Smooth muscle cell (in vitro differentiated cells): ENCODE measurements around the gene P2RY10. TPM values are rescaled to one million over a fixed set of nuclear protein-coding genes. Genes with fewer than 3 reads are reported as not detected.

Source experiments
- DNase-seq: peaks from one replicate; lab custom pipeline; 2025; ENCODE audit not compliant: unreplicated experiment; lab: John Stamatoyannopoulos, UW
- H2AFZ ChIP-seq: fragments of 200-600 bp; sonication (generic); 2 replicates; pipeline ENCODE4 v1.6.0; 2016; ENCODE audit warnings: antibody characterized with exemption, low read depth, mild to moderate bottlenecking
- H3F3A ChIP-seq: fragments of 200-600 bp; sonication (generic); 2 replicates; pipeline ENCODE4 v1.6.0; 2017; ENCODE audit warnings: antibody characterized with exemption, low read depth
- H3K27ac ChIP-seq: fragments of 200-600 bp; sonication (generic); 2 replicates; pipeline ENCODE4 v1.5.1; 2016; ENCODE audit warnings: low read depth, mild to moderate bottlenecking
- H3K27me3 ChIP-seq: fragments of 200-600 bp; sonication (generic); 2 replicates; pipeline ENCODE4 v1.6.1; 2016; ENCODE audit warnings: low read depth, mild to moderate bottlenecking
- H3K36me3 ChIP-seq: fragments of 200-600 bp; sonication (generic); 2 replicates; pipeline ENCODE4 v1.5.1; 2016; ENCODE audit warnings: low read depth
- H3K4me1 ChIP-seq: fragments of 200-600 bp; sonication (generic); 2 replicates; pipeline ENCODE4 v1.5.1; 2016; ENCODE audit warnings: low read depth
- H3K4me2 ChIP-seq: fragments of 200-600 bp; sonication (generic); 2 replicates; pipeline ENCODE4 v1.6.0; 2016; ENCODE audit warnings: mild to moderate bottlenecking
- H3K4me3 ChIP-seq: fragments of 200-600 bp; sonication (generic); 2 replicates; pipeline ENCODE4 v1.5.1; 2016; ENCODE audit warnings: mild to moderate bottlenecking
- H3K79me2 ChIP-seq: fragments of 200-600 bp; sonication (generic); 2 replicates; pipeline ENCODE4 v1.6.0; 2016; ENCODE audit warnings: low read depth, mild to moderate bottlenecking
- H3K9ac ChIP-seq: fragments of 200-600 bp; sonication (generic); 2 replicates; pipeline ENCODE4 v1.6.0; 2016; ENCODE audit warnings: low read depth
- H3K9me3 ChIP-seq: fragments of 200-600 bp; sonication (generic); replicated peaks from 2 replicates; pipeline ENCODE4 v1.5.1; 2016; ENCODE audit warnings: low read depth
- H4K20me1 ChIP-seq: fragments of 200-600 bp; sonication (generic); 2 replicates; pipeline ENCODE4 v1.6.0; 2016; ENCODE audit warnings: low read depth
- WGBS: methylation state at CpG from one replicate; pipeline ENCODE4 v1.1.7; 2016; ENCODE audit warnings: low lambda C conversion rate; 5-methylcytosine and 5-hydroxymethylcytosine counted together
- polyA plus RNA-seq: library from polyadenylated mRNA; unstranded; fragments of >200 nt; fragmentation: Nextera tagmentation; extraction: Ambion mirVana; gene quantifications from 2 replicates; pipeline ENCODE4 v1.2.1, GENCODE V29; 2016
- total RNA-seq: library from RNA; depleted of rRNA; stranded (reverse); fragments of >200 nt; gene quantifications from 2 replicates; pipeline ENCODE4 v1.2.3, GENCODE V29; 2014
- TF ChIP-seq, protein P1 (sequence below): fragments of 200-600 bp; sonication (generic); IDR thresholded peaks from 2 replicates; pipeline ENCODE4 v1.5.1; 2017; ENCODE audit warnings: borderline replicate concordance, mild to moderate bottlenecking, antibody characterized with exemption; ENCODE audit not compliant: insufficient read depth, poor library complexity, severe bottlenecking

P2RY10 gene
- total and polyA plus RNA-seq, 2 experiments from 2014 or later, result not detected

DNA sequence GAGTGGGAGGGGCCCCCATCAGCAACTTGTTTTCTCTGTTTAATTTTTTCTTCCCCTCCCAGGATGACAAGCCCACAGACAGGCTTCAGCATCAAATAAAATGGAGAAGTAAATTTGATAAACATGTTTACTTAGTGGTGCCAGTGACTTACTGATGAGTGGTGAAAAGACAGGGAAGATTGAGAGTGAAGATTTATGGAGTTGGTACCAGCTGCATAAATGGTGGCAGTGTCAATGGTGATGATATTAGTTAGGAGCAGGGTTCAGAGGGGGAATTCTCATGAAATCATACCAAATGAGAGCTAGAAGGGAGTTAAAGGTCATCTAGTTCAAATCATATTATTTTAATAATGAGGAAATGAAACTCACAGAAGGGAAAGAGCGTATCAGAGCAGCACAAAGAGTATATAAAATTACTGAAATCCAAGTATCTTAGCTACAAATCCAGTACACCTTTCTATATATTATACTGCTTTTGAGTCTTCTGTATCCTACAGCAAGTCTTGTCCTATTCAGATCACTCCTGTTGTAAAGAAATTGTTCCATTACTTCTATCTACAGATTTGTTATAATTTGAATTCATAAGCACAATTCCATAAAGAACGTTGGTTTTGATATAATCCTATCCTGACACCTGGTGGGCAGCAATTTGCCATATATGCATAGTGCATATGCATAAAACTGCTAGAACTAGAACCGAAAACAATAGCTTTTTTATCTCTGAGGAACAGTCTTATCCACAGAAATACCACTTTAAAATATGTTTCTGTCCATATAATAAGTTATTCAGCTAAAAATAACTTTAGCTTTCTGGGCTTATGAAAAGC, 5.0 kb downstream of the P2RY10 start:
- Histone ChIP-seq H3K27me3 (no peaks in the 10 kb centered on the region), H3K27ac (no peak overlapping the region), H4K20me1 (no peaks in the 10 kb centered on the region), H3K4me1 (no peaks in the 10 kb centered on the region), H3K79me2 (no peaks in the 10 kb centered on the region), H3K4me3 (no peak overlapping the region), H3K9me3 (no peaks in the 10 kb centered on the region), H3K4me2 (no peak overlapping the region), H3K9ac (no peak overlapping the region), H3K36me3 (no peaks in the 10 kb centered on the region), H3F3A (no peaks in the 10 kb centered on the region), H2AFZ (no peak overlapping the region)
- TF ChIP-seq, protein P1, sequence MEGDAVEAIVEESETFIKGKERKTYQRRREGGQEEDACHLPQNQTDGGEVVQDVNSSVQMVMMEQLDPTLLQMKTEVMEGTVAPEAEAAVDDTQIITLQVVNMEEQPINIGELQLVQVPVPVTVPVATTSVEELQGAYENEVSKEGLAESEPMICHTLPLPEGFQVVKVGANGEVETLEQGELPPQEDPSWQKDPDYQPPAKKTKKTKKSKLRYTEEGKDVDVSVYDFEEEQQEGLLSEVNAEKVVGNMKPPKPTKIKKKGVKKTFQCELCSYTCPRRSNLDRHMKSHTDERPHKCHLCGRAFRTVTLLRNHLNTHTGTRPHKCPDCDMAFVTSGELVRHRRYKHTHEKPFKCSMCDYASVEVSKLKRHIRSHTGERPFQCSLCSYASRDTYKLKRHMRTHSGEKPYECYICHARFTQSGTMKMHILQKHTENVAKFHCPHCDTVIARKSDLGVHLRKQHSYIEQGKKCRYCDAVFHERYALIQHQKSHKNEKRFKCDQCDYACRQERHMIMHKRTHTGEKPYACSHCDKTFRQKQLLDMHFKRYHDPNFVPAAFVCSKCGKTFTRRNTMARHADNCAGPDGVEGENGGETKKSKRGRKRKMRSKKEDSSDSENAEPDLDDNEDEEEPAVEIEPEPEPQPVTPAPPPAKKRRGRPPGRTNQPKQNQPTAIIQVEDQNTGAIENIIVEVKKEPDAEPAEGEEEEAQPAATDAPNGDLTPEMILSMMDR, result no peak
- DNase-seq, result no peak
- WGBS, result 78% methylated on average over 3 of the region's 3 CpGs

DNA sequence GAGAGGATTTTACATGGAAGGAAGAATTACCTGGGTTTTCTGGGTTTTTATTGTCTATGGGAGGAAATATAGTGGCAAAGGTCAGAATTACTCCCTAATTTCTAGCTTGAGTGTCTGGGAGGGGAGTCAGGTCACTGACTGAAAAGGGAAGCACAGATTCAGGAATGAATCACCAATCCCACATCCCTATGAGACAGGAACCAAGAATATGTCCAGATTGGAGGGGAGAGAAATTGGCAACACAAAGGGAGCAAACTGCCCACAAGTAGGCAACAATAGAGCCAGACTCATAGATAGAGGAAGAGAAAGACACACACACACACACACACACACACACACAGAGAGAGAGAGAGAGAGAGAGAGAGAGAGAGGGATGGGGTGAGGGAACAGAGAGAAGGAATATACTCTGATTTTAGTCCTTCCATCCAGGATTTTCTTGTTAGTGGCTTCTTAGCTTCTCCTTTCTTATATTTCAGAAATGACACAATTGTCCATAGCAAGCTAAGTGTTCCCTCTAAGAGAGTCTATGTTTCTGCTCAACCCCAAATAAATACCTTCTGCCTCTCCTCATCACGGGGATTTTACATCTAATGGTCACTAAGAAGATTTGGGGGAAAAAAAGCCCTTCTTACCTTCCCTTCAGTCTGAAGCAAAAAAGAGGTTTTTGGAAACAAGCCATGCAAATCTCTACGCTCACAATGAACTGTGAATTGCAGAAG, 12.0 kb downstream of the P2RY10 start:
- no peak overlapping the region for H3K9ac ChIP-seq
- H4K20me1 ChIP-seq, result no peaks in the 10 kb centered on the region
- H3K9me3 ChIP-seq, result no peaks in the 10 kb centered on the region
- no peak overlapping the region for H2AFZ ChIP-seq
- no peak overlapping the region for H3K4me3 ChIP-seq
- H3K4me1 ChIP-seq, result no peaks in the 10 kb centered on the region
- H3K27me3 ChIP-seq, result no peaks in the 10 kb centered on the region
- TF ChIP-seq, protein P1, result no peak
- no peaks in the 10 kb centered on the region for H3K79me2 ChIP-seq
- H3K36me3 ChIP-seq, result no peaks in the 10 kb centered on the region
- no peak overlapping the region for H3K27ac ChIP-seq
- WGBS, result 60% methylated on average over 2 of the region's 2 CpGs
- DNase-seq, result no peak
- no peaks in the 10 kb centered on the region for H3F3A ChIP-seq
- no peak overlapping the region for H3K4me2 ChIP-seq

DNA sequence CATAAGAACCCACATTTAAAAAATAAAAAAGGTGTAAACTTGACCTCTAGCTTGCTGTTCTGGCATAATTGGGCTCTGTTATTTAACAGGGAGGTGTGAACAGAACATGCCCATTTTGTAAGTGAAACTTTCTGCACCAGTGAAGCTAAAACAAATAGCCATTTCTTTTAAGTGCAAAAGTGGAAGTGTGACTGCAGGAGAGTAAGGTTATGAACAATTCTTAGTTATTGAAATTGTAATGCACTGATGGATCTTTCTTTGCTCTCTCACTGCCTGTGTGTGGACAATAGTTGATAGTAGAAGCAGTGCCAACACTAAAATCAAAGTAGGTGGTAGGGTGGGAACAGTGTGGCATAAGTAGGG, 12.6 kb downstream of the P2RY10 start:
- H2AFZ ChIP-seq, result no peak overlapping the region
- DNase-seq, result no peak

More for the DNA sequence above, 12.6 kb downstream of the P2RY10 start:
- Histone ChIP-seq H3K27me3 (no peaks in the 10 kb centered on the region), H3K4me2 (no peak overlapping the region), H3K4me3 (no peak overlapping the region), H3K9me3 (no peaks in the 10 kb centered on the region), H4K20me1 (no peaks in the 10 kb centered on the region), H3K9ac (no peak overlapping the region), H3K79me2 (no peaks in the 10 kb centered on the region), H3K36me3 (no peaks in the 10 kb centered on the region), H3K4me1 (no peaks in the 10 kb centered on the region), H3K27ac (no peak overlapping the region), H3F3A (no peaks in the 10 kb centered on the region)
- TF ChIP-seq, protein P1, result no peak
